ENCODE data around the gene SLC25A45.
A peak's percentile ranks its signal among the peaks of the same experiment; 100 is the strongest.

Gene SLC25A45

GRCh38 chr11:65380460-65381119, 1.9 kb downstream of the SLC25A45 start:
- Histone ChIP-seq H2BK120ac (ENCODE audit: insufficient read depth, low read length, poor library complexity) (peak overlapping the region; percentile 26), H2BK5ac (ENCODE audit: low read depth, low read length, poor library complexity) (peak overlapping the region; percentile 6), H3K79me1 (ENCODE audit: low read length) (peaks cover 31% of the 10 kb centered on the region), H4K12ac (ENCODE audit: low read depth, low read length) (no peak overlapping the region), H3K9me3 (ENCODE audit: insufficient read depth, low read depth, low read length) (no peaks in the 10 kb centered on the region), H2BK12ac (ENCODE audit: low read length) (peak overlapping the region; percentile 89), H3K14ac (ENCODE audit: low read length) (peak overlapping the region; percentile 49), H4K8ac (ENCODE audit: low read depth, low read length) (no peak overlapping the region), H3K27me3 (ENCODE audit: insufficient read depth, low read length) (no peaks in the 10 kb centered on the region), H3K79me2 (ENCODE audit: control insufficient read depth, insufficient read depth, low read length, poor library complexity) (peaks cover 5% of the 10 kb centered on the region), H3K27ac (ENCODE audit: low read depth, low read length) (no peak overlapping the region), H3K4me1 (ENCODE audit: control insufficient read depth in 1 of 2, insufficient read depth in 2 of 2, low read length in 2 of 2) (peaks cover 34 to 37% of the 10 kb centered on the region in 2 experiments), H3K4ac (ENCODE audit: low read depth, low read length) (peak overlapping the region; percentile 13), H3K18ac (ENCODE audit: low read length) (peak overlapping the region; percentile 48), H2AK5ac (ENCODE audit: low read length) (peak overlapping the region; percentile 95), H2AFZ (ENCODE audit: insufficient read depth, low read length, poor library complexity) (no peak overlapping the region), H3K23ac (ENCODE audit: low read length) (no peak overlapping the region), H3K4me2 (ENCODE audit: low read length) (no peak overlapping the region), H3K4me3 (ENCODE audit: low read depth, low read length) (no peak overlapping the region), H4K91ac (ENCODE audit: low read depth, low read length) (peak overlapping the region; percentile 80), H3K36me3 (ENCODE audit: control insufficient read depth in 1 of 2, insufficient read depth in 2 of 2, low read length in 2 of 2) (no peaks in the 10 kb centered on the region), H3K9ac (ENCODE audit: low read length) (no peak overlapping the region)
- DNase-seq = no peak
- no CpG with 5 or more reads among the region's 16 CpGs for WGBS (ENCODE audit: extremely low coverage, insufficient coverage, insufficient read length)

DNA sequence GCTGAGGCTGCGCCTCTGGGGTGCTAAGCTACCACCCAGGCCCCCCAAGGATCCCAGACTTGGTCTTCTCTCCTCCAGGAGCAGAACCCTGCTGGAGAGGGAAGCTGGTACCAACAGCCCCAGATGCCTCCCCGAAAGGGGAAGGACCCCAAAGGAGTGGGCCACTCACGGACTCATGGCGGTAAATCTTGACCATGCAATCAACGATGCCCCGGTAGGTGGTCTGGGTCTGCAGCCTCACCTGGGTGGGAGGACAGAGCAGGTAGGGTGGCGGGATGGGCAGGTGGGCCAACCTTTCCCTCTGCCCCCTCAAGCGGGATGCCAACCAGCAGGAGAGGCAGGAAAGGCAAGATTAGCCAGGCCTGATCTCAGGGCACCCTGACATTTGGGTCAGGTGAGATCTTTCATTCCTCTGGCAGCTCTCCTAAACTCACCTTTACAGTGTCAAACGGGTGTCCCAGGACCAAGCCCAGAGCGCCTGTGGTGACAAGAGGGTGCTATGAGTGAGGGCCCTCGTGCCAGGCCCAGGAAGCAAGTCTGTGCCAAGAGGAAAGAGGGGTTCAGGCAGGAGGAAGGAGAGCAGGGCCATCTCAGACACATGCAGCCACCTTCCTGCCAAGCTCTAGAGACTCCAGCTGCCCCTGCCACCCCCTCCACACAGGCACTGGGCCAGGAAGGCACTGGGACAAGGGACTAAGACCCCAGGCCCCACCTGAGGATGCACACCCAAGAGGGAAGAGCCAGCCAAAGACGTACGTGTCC, 2.6 kb downstream of the SLC25A45 start:
- Histone ChIP-seq H2BK5ac (ENCODE audit: low read depth, low read length, poor library complexity) (peak overlapping the region; percentile 6), H2BK120ac (ENCODE audit: insufficient read depth, low read length, poor library complexity) (peak overlapping the region; percentile 11), H3K9me3 (ENCODE audit: insufficient read depth, low read depth, low read length) (peaks cover 3% of the 10 kb centered on the region), H4K12ac (ENCODE audit: low read depth, low read length) (no peak overlapping the region), H3K4me1 (ENCODE audit: control insufficient read depth in 1 of 2, insufficient read depth in 2 of 2, low read length in 2 of 2) (peaks cover 29 to 30% of the 10 kb centered on the region in 2 experiments), H3K9ac (ENCODE audit: low read length) (no peak overlapping the region), H3K23ac (ENCODE audit: low read length) (no peak overlapping the region), H2BK12ac (ENCODE audit: low read length) (peak overlapping the region; percentile 61), H3K36me3 (ENCODE audit: control insufficient read depth in 1 of 2, insufficient read depth in 2 of 2, low read length in 2 of 2) (no peaks in the 10 kb centered on the region), H2AK5ac (ENCODE audit: low read length) (peak overlapping the region; percentile 72), H2AFZ (ENCODE audit: insufficient read depth, low read length, poor library complexity) (no peak overlapping the region), H3K27me3 (ENCODE audit: insufficient read depth, low read length) (no peaks in the 10 kb centered on the region), H3K79me1 (ENCODE audit: low read length) (peaks cover 27% of the 10 kb centered on the region), H3K4me2 (ENCODE audit: low read length) (no peak overlapping the region), H3K4me3 (ENCODE audit: low read depth, low read length) (no peak overlapping the region), H3K79me2 (ENCODE audit: control insufficient read depth, insufficient read depth, low read length, poor library complexity) (peaks cover 5% of the 10 kb centered on the region), H3K27ac (ENCODE audit: low read depth, low read length) (no peak overlapping the region), H4K8ac (ENCODE audit: low read depth, low read length) (no peak overlapping the region), H3K18ac (ENCODE audit: low read length) (no peak overlapping the region), H3K4ac (ENCODE audit: low read depth, low read length) (no peak overlapping the region), H4K91ac (ENCODE audit: low read depth, low read length) (peak overlapping the region; percentile 30), H3K14ac (ENCODE audit: low read length) (peak overlapping the region; percentile 29)
- no CpG with 5 or more reads among the region's 13 CpGs for WGBS (ENCODE audit: extremely low coverage, insufficient coverage, insufficient read length)
- no peak for DNase-seq

- peaks cover 23% of the 10 kb centered on the region for H3K79me1 ChIP-seq (ENCODE audit: low read length)
Observed at GRCh38 chr11:65378928-65379638, 3.4 kb downstream of the SLC25A45 start.

GRCh38 chr11:65378208-65378927, 4.1 kb downstream of the SLC25A45 start:
- Histone ChIP-seq H3K36me3 (ENCODE audit: control insufficient read depth in 1 of 2, insufficient read depth in 2 of 2, low read length in 2 of 2) (no peaks in the 10 kb centered on the region), H2BK12ac (ENCODE audit: low read length) (no peak overlapping the region), H3K79me1 (ENCODE audit: low read length) (peaks cover 19% of the 10 kb centered on the region), H4K91ac (ENCODE audit: low read depth, low read length) (peak overlapping the region; percentile 38), H2BK5ac (ENCODE audit: low read depth, low read length, poor library complexity) (no peak overlapping the region), H2BK120ac (ENCODE audit: insufficient read depth, low read length, poor library complexity) (no peak overlapping the region), H3K79me2 (ENCODE audit: control insufficient read depth, insufficient read depth, low read length, poor library complexity) (peaks cover 5% of the 10 kb centered on the region), H3K4me1 (ENCODE audit: control insufficient read depth in 1 of 2, insufficient read depth in 2 of 2, low read length in 2 of 2) (peaks cover 18 to 19% of the 10 kb centered on the region in 2 experiments), H4K12ac (ENCODE audit: low read depth, low read length) (no peak overlapping the region), H3K27ac (ENCODE audit: low read depth, low read length) (no peak overlapping the region), H3K23ac (ENCODE audit: low read length) (no peak overlapping the region), H3K4me2 (ENCODE audit: low read length) (no peak overlapping the region), H2AFZ (ENCODE audit: insufficient read depth, low read length, poor library complexity) (no peak overlapping the region), H3K4ac (ENCODE audit: low read depth, low read length) (no peak overlapping the region), H3K9me3 (ENCODE audit: insufficient read depth, low read depth, low read length) (peaks cover 3% of the 10 kb centered on the region), H4K8ac (ENCODE audit: low read depth, low read length) (no peak overlapping the region), H3K18ac (ENCODE audit: low read length) (no peak overlapping the region), H3K4me3 (ENCODE audit: low read depth, low read length) (no peak overlapping the region), H3K9ac (ENCODE audit: low read length) (no peak overlapping the region), H3K14ac (ENCODE audit: low read length) (no peak overlapping the region), H2AK5ac (ENCODE audit: low read length) (peak overlapping the region; percentile 24), H3K27me3 (ENCODE audit: insufficient read depth, low read length) (no peaks in the 10 kb centered on the region)
- no CpG with 5 or more reads among the region's 19 CpGs for WGBS (ENCODE audit: extremely low coverage, insufficient coverage, insufficient read length)
- no peak for DNase-seq

More at GRCh38 chr11:65378928-65379638, 3.4 kb downstream of the SLC25A45 start:
- no CpG with 5 or more reads among the region's 14 CpGs for WGBS (ENCODE audit: extremely low coverage, insufficient coverage, insufficient read length)
- no peak overlapping the region for H3K27ac ChIP-seq (ENCODE audit: low read depth, low read length)
- H4K12ac ChIP-seq (ENCODE audit: low read depth, low read length) = no peak overlapping the region
- no peak overlapping the region for H2BK5ac ChIP-seq (ENCODE audit: low read depth, low read length, poor library complexity)
- no peaks in the 10 kb centered on the region for H3K36me3 ChIP-seq (ENCODE audit: control insufficient read depth in 1 of 2, insufficient read depth in 2 of 2, low read length in 2 of 2)
- no peak overlapping the region for H4K8ac ChIP-seq (ENCODE audit: low read depth, low read length)
- H3K4ac ChIP-seq (ENCODE audit: low read depth, low read length) = no peak overlapping the region
- H3K79me2 ChIP-seq (ENCODE audit: control insufficient read depth, insufficient read depth, low read length, poor library complexity) = peaks cover 5% of the 10 kb centered on the region
- no peak overlapping the region for H3K23ac ChIP-seq (ENCODE audit: low read length)
- no peak for DNase-seq
- H2BK120ac ChIP-seq (ENCODE audit: insufficient read depth, low read length, poor library complexity) = peak overlapping the region; percentile 11
- H3K27me3 ChIP-seq (ENCODE audit: insufficient read depth, low read length) = no peaks in the 10 kb centered on the region
- H2BK12ac ChIP-seq (ENCODE audit: low read length) = peak overlapping the region; percentile 8
- H2AFZ ChIP-seq (ENCODE audit: insufficient read depth, low read length, poor library complexity) = no peak overlapping the region
- peaks cover 22 to 24% of the 10 kb centered on the region in 2 experiments for H3K4me1 ChIP-seq (ENCODE audit: control insufficient read depth in 1 of 2, insufficient read depth in 2 of 2, low read length in 2 of 2)
- no peak overlapping the region for H3K18ac ChIP-seq (ENCODE audit: low read length)
- peaks cover 3% of the 10 kb centered on the region for H3K9me3 ChIP-seq (ENCODE audit: insufficient read depth, low read depth, low read length)
- no peak overlapping the region for H3K14ac ChIP-seq (ENCODE audit: low read length)
- peak overlapping the region; percentile 40 for H2AK5ac ChIP-seq (ENCODE audit: low read length)
- H3K4me3 ChIP-seq (ENCODE audit: low read depth, low read length) = no peak overlapping the region
- H4K91ac ChIP-seq (ENCODE audit: low read depth, low read length) = peak overlapping the region; percentile 30
- H3K4me2 ChIP-seq (ENCODE audit: low read length) = no peak overlapping the region
- no peak overlapping the region for H3K9ac ChIP-seq (ENCODE audit: low read length)

All from trophoblast cell (in vitro differentiated cells and primary cell).